HG03520 (cell line): Measurements from ENCODE around the gene ADAMTS20.

ENCODE experiments used
- ATAC-seq: cut with Tn5 transposase; IDR thresholded peaks from one replicate; pipeline ENCODE4 v1.9.1; 2021; ENCODE audit warnings: mild to moderate bottlenecking, moderate library complexity; ENCODE audit not compliant: unreplicated experiment

Gene ADAMTS20

GRCh38 chr12:43482311-43483085 is 69.5 kb downstream of the ADAMTS20 start:
- no peak for ATAC-seq

GRCh38 chr12:43480591-43480990 is 71.4 kb downstream of the ADAMTS20 start:
- no peak for ATAC-seq

GRCh38 chr12:43462741-43463140 is 89.3 kb downstream of the ADAMTS20 start:
- ATAC-seq: no peak

- ATAC-seq: no peak
These were observed 89.9 kb downstream of the ADAMTS20 start for GRCh38 chr12:43462080-43462479.

- ATAC-seq: no peak
These were observed 92.7 kb downstream of the ADAMTS20 start for GRCh38 chr12:43459285-43459684.

- ATAC-seq: no peak
These were observed 98.2 kb downstream of the ADAMTS20 start for GRCh38 chr12:43453761-43454160.

- ATAC-seq: peak; percentile 75
These were observed 107.0 kb downstream of the ADAMTS20 start for GRCh38 chr12:43444940-43445564.

GRCh38 chr12:43436597-43436996 is 115.4 kb downstream of the ADAMTS20 start:
- no peak for ATAC-seq

GRCh38 chr12:43434614-43435013 is 117.4 kb downstream of the ADAMTS20 start:
- no peak for ATAC-seq

- ATAC-seq: no peak
These were observed 123.9 kb downstream of the ADAMTS20 start for GRCh38 chr12:43428088-43428600.

- ATAC-seq: no peak
These were observed 126.6 kb downstream of the ADAMTS20 start for GRCh38 chr12:43425361-43425760.

- no peak for ATAC-seq
These were observed 135.0 kb downstream of the ADAMTS20 start for GRCh38 chr12:43416981-43417380.

- ATAC-seq: peak; percentile 81
These were observed 144.0 kb downstream of the ADAMTS20 start for GRCh38 chr12:43407816-43408645.

- ATAC-seq: no peak
These were observed 145.2 kb downstream of the ADAMTS20 start for GRCh38 chr12:43406801-43407200.

- ATAC-seq: no peak
These were observed 149.6 kb downstream of the ADAMTS20 start for GRCh38 chr12:43402436-43402835.

GRCh38 chr12:43401096-43401495 is 150.9 kb downstream of the ADAMTS20 start:
- ATAC-seq: no peak

GRCh38 chr12:43396671-43397070 is 155.3 kb downstream of the ADAMTS20 start:
- ATAC-seq: no peak

GRCh38 chr12:43392116-43392515 is 159.9 kb downstream of the ADAMTS20 start:
- no peak for ATAC-seq

GRCh38 chr12:43381879-43382278 is 170.1 kb downstream of the ADAMTS20 start:
- no peak for ATAC-seq

GRCh38 chr12:43378448-43378847 is 173.6 kb downstream of the ADAMTS20 start:
- no peak for ATAC-seq

- no peak for ATAC-seq
These were observed 181.7 kb downstream of the ADAMTS20 start for GRCh38 chr12:43370263-43370662.
